DMS 273 (cell line): ENCODE measurements around the gene DPP4.
A peak's percentile ranks its signal among the peaks of the same experiment; 100 is the strongest.

ENCODE experiments used
- DNase-seq: peaks from one replicate; lab custom pipeline; 2025; ENCODE audit not compliant: unreplicated experiment; lab: John Stamatoyannopoulos, UW

Gene DPP4

GRCh38 chr2:162022290-162022945, 51.6 kb downstream of the DPP4 start:
- DNase-seq, result no peak

GRCh38 chr2:162021516-162022058, 52.4 kb downstream of the DPP4 start:
- no peak for DNase-seq

GRCh38 chr2:162018530-162018929, 55.5 kb downstream of the DPP4 start:
- DNase-seq, result no peak

- DNase-seq, result no peak
Observed at GRCh38 chr2:162017233-162017632, 56.8 kb downstream of the DPP4 start.

GRCh38 chr2:162016080-162016479, 57.9 kb downstream of the DPP4 start:
- DNase-seq, result no peak

- no peak for DNase-seq
Observed at GRCh38 chr2:162014751-162015150, 59.3 kb downstream of the DPP4 start.

- DNase-seq, result no peak
Observed at GRCh38 chr2:162013514-162014475, 60.2 kb downstream of the DPP4 start.

- no peak for DNase-seq
Observed at GRCh38 chr2:162012565-162013058, 61.4 kb downstream of the DPP4 start.

GRCh38 chr2:162011706-162012564, 62.1 kb downstream of the DPP4 start:
- DNase-seq, result no peak

- DNase-seq, result no peak
Observed at GRCh38 chr2:162009543-162009942, 64.5 kb downstream of the DPP4 start.

GRCh38 chr2:162007447-162008040, 66.5 kb downstream of the DPP4 start:
- peak; percentile 26 for DNase-seq

GRCh38 chr2:162006337-162006736, 67.7 kb downstream of the DPP4 start:
- no peak for DNase-seq

- DNase-seq, result no peak
Observed at GRCh38 chr2:162004031-162004430, 70.0 kb downstream of the DPP4 start.

GRCh38 chr2:162002623-162003235, 71.3 kb downstream of the DPP4 start:
- DNase-seq, result peak; percentile 84

- no peak for DNase-seq
Observed at GRCh38 chr2:162000431-162000830, 73.6 kb downstream of the DPP4 start.

- DNase-seq, result no peak
Observed at GRCh38 chr2:161999321-161999720, 74.7 kb downstream of the DPP4 start.

- peak; percentile 9 for DNase-seq
Observed at GRCh38 chr2:161998857-161999256, 75.2 kb downstream of the DPP4 start.

- no peak for DNase-seq
Observed at GRCh38 chr2:161997916-161998471, 76.0 kb downstream of the DPP4 start.

- DNase-seq, result peak; percentile 90
Observed at GRCh38 chr2:161995553-161996016, 78.4 kb downstream of the DPP4 start.
